ENCODE measurements around the gene SEC14L5. TPM values are rescaled to one million over a fixed set of nuclear protein-coding genes. Genes with fewer than 3 reads are reported as not detected.

Gene SEC14L5
- total and polyA plus RNA-seq, 9 donors: 0.11 to 1.5 (median 0.38) TPM

GRCh38 chr16:4979736-4980660 is 21.9 kb downstream of the SEC14L5 start:
- 73 to 77% (median 74%) methylated on average over 25 of the region's 25 CpGs for WGBS, 3 donors
- Histone ChIP-seq H3K27me3 (no peaks in the 10 kb centered on the region), H3K36me3 (no peaks in the 10 kb centered on the region), H3K27ac (no peak overlapping the region), H3K4me1 (ENCODE audit: insufficient read depth) (no peaks in the 10 kb centered on the region), H3K4me3 (no peak overlapping the region), H3K9me3 (no peaks in the 10 kb centered on the region)
- intact Hi-C loops (cut with DNase I): no loop called here
- no peak for TF ChIP-seq CTCF (IDR thresholded peaks at IDR 0.05)
- TF ChIP-seq POLR2A (IDR thresholded peaks at IDR 0.05): no peak
- TF ChIP-seq EP300 (IDR thresholded peaks at IDR 0.05): no peak
- DNase-seq: no peak

- DNase-seq: no peak
- no peaks in the 10 kb centered on the region for H3K27me3 ChIP-seq
- no peak overlapping the region for H3K4me3 ChIP-seq
- 76 to 81% (median 76%) methylated on average over 10 of the region's 10 CpGs for whole genome bisulfite sequencing, 3 donors
- intact Hi-C loops (cut with DNase I): no loop called here
- H3K27ac ChIP-seq: no peak overlapping the region
- no peaks in the 10 kb centered on the region for H3K4me1 ChIP-seq (ENCODE audit: insufficient read depth)
- no peaks in the 10 kb centered on the region for H3K9me3 ChIP-seq
- TF ChIP-seq EP300 (IDR thresholded peaks at IDR 0.05) (no peak), CTCF (IDR thresholded peaks at IDR 0.05) (no peak)
- no peaks in the 10 kb centered on the region for H3K36me3 ChIP-seq
Measured at GRCh38 chr16:4980691-4981090, 22.6 kb downstream of the SEC14L5 start.

GRCh38 chr16:4981473-4981872 is 23.3 kb downstream of the SEC14L5 start:
- H3K27ac ChIP-seq: no peak overlapping the region
- H3K36me3 ChIP-seq: no peaks in the 10 kb centered on the region
- no peak for DNase-seq
- TF ChIP-seq EP300 (IDR thresholded peaks at IDR 0.05): no peak
- TF ChIP-seq CTCF (IDR thresholded peaks at IDR 0.05): no peak
- no peak for TF ChIP-seq POLR2A (IDR thresholded peaks at IDR 0.05)
- no peak overlapping the region for H3K4me3 ChIP-seq
- intact Hi-C loops (cut with DNase I): no loop called here
- 62 to 69% (median 67%) methylated on average over 7 of the region's 7 CpGs for WGBS, 3 donors
- no peaks in the 10 kb centered on the region for H3K27me3 ChIP-seq
- H3K4me1 ChIP-seq (ENCODE audit: insufficient read depth): no peaks in the 10 kb centered on the region
- H3K9me3 ChIP-seq: no peaks in the 10 kb centered on the region

- no peaks in the 10 kb centered on the region for H3K4me1 ChIP-seq (ENCODE audit: insufficient read depth)
- no peak for DNase-seq
- H3K9me3 ChIP-seq: no peaks in the 10 kb centered on the region
- no peak for TF ChIP-seq CTCF (IDR thresholded peaks at IDR 0.05)
- TF ChIP-seq POLR2A (IDR thresholded peaks at IDR 0.05): no peak
- TF ChIP-seq EP300 (IDR thresholded peaks at IDR 0.05): no peak
- H3K36me3 ChIP-seq: no peaks in the 10 kb centered on the region
- H3K4me3 ChIP-seq: no peak overlapping the region
- H3K27me3 ChIP-seq: no peaks in the 10 kb centered on the region
- no peak overlapping the region for H3K27ac ChIP-seq
- intact Hi-C loops (cut with DNase I): no loop called here
- 13 to 25% (median 14%) methylated on average over 16 to 20 of the region's 20 CpGs for WGBS, 3 donors
Measured at GRCh38 chr16:4982056-4982867, 24.1 kb downstream of the SEC14L5 start.

Data from ovary (tissue), 9 donors.